Stimulated activated naive CD8-positive, alpha-beta T cell treated with anti-CD3 and anti-CD28 coated beads, Interleukin-15, amount 100 ng/mL, for 72 hours (primary cell): Measurements from ENCODE around the gene RPL14.

Source experiments
- ATAC-seq: fragments of 150-1000 bp; cut with Tn5 transposase; 2 replicates; pipeline ENCODE4 v1.10.0; 2021; ENCODE audit warnings: mild to moderate bottlenecking, moderate library complexity
- DNase-seq, 2 donors: peaks; one replicate each; pipeline ENCODE4 v3.0.0; 2021 to 2022
- H3K27ac Mint-ChIP-seq, 2 donors: one replicate each; pipeline ENCODE4 v1.8.0; 2022; ENCODE audit warnings: mild to moderate bottlenecking in 2 of 2, mixed read lengths in 2 of 2, moderate library complexity in 2 of 2
- H3K27me3 Mint-ChIP-seq: one replicate; pipeline ENCODE4 v1.8.0; 2022; ENCODE audit warnings: mixed read lengths
- H3K4me1 Mint-ChIP-seq: one replicate; pipeline ENCODE4 v1.8.0; 2022; ENCODE audit warnings: mild to moderate bottlenecking, mixed read lengths
- H3K4me3 Mint-ChIP-seq, 2 donors: one replicate each; pipeline ENCODE4 v1.8.0; 2022; ENCODE audit warnings: mild to moderate bottlenecking in 2 of 2, mixed read lengths in 2 of 2, moderate library complexity in 1 of 2
- H3K9me3 Mint-ChIP-seq, 2 donors: one replicate each; pipeline ENCODE4 v1.8.0; 2022; ENCODE audit warnings: mixed read lengths in 2 of 2

Gene RPL14

GRCh38 chr3:40487172-40487571 is 30.0 kb downstream of the RPL14 start:
- Mint-ChIP-seq H3K9me3 (peaks cover 28 to 37% of the 10 kb centered on the region in 2 donors), H3K4me1 (peaks cover 11% of the 10 kb centered on the region), H3K4me3 (no peak overlapping the region), H3K27ac (no peak overlapping the region), H3K27me3 (no peaks in the 10 kb centered on the region)
- ATAC-seq (no peak), DNase-seq (no peak)

- H3K4me1 Mint-ChIP-seq = no peaks in the 10 kb centered on the region
Measured at GRCh38 chr3:40490916-40491315, 33.8 kb downstream of the RPL14 start.

DNA sequence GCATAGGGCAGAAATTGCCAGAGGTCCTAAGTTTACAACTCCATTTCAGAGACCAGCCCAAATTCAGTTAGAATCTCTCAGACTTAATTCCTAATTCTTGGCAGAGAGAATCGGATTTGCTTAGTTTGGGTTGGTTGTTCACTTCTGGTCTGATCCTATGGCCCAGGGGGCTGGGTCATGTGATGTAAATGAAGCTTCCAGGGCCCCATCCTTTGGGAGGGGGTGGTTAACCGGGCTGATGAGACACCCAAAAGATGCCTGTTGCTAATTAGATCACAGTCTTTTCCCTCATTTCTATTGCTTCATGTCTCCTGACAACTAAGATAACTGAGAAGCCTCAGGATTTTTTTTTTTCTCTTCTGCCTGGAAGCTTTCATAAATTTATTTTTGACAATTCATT is 37.6 kb downstream of the RPL14 start:
- Mint-ChIP-seq H3K27me3 (no peaks in the 10 kb centered on the region), H3K4me3 (no peak overlapping the region), H3K27ac (no peak overlapping the region), H3K9me3 (peaks cover 7% of the 10 kb centered on the region in 2 donors), H3K4me1 (no peaks in the 10 kb centered on the region)
- no peak for ATAC-seq
- DNase-seq = no peak

More at GRCh38 chr3:40490916-40491315, 33.8 kb downstream of the RPL14 start:
- H3K4me3 Mint-ChIP-seq = no peak overlapping the region
- H3K9me3 Mint-ChIP-seq = peaks cover 28 to 35% of the 10 kb centered on the region in 2 donors
- DNase-seq = no peak
- H3K27me3 Mint-ChIP-seq = no peaks in the 10 kb centered on the region
- no peak for ATAC-seq
- H3K27ac Mint-ChIP-seq = no peak overlapping the region

- Mint-ChIP-seq H3K4me1 (no peaks in the 10 kb centered on the region), H3K27ac (no peak overlapping the region), H3K4me3 (no peak overlapping the region), H3K27me3 (no peaks in the 10 kb centered on the region), H3K9me3 (no peaks in the 10 kb centered on the region)
- no peak for ATAC-seq
- DNase-seq = no peak
Measured at GRCh38 chr3:40497288-40497687, 40.1 kb downstream of the RPL14 start.

DNA sequence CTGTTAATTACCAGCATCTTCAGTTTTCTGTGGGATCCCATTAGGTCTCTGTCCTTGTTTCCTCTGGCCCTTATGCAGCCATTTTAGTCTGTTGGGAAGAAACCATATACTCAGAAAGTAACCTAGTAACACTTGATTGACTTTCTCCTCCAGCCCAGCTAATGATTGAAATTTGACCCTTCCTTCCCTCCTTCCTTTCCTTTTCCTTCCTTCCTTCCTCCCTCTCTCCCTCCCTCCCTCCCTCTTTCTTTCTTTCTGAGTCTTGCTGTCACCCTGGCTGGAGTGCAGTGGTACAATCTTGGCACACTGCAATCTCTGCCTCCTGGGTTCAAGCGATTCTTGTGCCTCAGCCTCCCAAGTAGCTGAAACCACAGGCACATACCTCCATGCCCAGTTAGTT is 42.8 kb downstream of the RPL14 start:
- no peak overlapping the region for H3K4me3 Mint-ChIP-seq
- no peaks in the 10 kb centered on the region for H3K4me1 Mint-ChIP-seq
- DNase-seq = no peak
- H3K27ac Mint-ChIP-seq = no peak overlapping the region
- H3K9me3 Mint-ChIP-seq = no peaks in the 10 kb centered on the region
- no peaks in the 10 kb centered on the region for H3K27me3 Mint-ChIP-seq
- ATAC-seq = no peak

DNA sequence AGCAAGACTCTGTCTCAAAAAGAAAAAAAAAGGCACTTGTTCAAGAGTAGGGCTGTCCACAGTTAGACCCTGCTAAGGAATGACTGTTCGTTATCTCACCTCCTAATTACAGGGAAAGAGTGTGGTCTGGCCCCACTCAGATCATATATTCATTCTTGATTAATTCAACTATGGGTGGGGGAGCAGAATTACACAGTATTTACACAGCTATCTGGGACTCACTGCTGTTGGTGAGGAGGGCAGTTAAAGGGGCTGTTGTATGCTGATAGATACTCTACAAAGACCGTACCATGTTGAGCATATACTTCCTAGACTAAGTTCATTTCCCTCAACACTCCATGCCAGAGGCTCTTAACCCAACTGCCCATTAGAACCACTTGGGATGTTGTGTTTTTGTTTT is 44.9 kb downstream of the RPL14 start:
- Mint-ChIP-seq H3K4me3 (no peak overlapping the region), H3K4me1 (peaks cover 11% of the 10 kb centered on the region)

DNA sequence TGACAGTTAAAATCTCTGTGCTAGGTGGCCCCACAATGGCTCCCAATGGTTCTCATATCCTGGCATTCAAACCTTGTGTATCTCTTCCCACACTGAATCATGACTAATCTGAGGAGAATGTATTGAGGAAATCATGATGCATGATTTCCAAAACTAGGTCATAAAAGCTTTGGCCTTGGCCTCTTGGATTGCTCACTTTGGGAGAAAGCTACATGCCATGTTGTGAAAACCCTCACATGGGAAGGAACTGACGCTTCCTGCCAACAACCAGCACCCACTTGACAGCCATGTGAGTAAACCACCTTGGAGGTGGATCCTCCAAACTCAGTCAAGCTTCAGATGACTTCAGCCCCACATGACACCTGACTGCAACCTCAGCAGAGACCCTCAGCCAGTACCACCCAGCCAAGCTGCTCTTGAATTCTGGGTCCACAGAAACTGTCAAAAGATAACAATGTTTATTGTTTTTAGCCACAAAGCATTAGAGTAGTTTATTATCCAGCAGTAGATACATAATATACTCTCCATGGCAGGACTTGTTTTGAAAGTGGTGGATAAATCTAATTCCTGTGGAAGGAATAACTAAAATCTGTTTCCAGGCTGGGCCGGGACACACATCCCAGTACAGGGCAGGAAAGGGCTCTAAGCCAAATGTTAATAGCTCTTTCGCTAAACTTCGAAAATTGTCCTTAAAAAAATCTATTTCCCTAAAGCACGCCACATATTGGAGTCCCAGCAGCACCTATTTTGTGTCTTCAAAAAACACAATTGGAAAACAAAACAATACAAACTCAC is 47.7 kb downstream of the RPL14 start:
- DNase-seq (no peak), ATAC-seq (no peak)
- Mint-ChIP-seq H3K4me3 (peak overlapping the region in 1 of 2 donors; percentile 88), H3K4me1 (peaks cover 14% of the 10 kb centered on the region), H3K9me3 (no peaks in the 10 kb centered on the region), H3K27me3 (no peaks in the 10 kb centered on the region), H3K27ac (no peak overlapping the region)

More for the DNA sequence above, 44.9 kb downstream of the RPL14 start:
- Mint-ChIP-seq H3K27ac (no peak overlapping the region), H3K27me3 (no peaks in the 10 kb centered on the region), H3K9me3 (no peaks in the 10 kb centered on the region)
- ATAC-seq (no peak), DNase-seq (no peak)

DNA sequence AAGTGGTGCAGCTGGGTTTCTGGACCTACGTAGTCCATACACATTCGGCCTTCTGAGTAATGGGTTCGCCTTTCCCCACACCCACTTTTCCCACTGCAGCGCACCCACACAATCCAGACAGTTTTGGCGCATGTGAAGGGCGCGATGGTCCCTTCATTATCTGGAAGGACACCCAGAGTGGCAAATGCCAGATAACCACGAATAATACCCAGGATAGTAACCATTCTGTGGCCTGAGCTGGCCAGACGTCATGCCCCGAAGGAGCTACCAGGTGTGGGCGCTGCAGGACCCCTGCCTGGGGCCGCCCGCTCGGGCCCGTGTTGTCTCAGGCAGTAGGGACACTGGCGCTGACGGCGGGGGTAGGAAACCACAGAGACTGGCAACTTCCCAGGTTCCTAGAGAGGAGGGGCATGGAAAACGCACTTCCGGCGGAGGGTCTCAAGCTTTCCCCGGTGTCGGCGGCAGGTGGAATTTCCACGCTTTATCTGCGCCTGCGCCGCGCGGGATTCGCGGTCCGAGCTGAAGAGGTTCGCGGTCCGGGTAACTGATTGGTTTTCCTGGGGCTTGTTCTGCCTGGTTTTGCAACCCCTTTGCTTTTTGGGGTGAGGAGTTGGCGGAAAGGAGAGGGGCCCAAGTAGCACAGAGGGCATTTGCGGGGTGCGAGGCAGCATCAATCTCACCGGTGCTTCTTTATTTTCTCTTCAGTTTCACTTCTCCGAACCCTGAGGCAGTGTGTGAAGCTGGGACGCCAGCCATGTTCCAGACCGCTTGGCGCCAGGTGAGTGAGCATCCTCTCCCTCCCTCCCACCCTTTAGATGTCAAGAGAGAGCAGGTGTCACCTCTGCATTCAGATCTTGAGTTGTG is 48.7 kb downstream of the RPL14 start, which contains the start of gene ZNF620:
Gene ZNF620 (plus strand): TSS at position 441 of the 864 bp plus-strand sequence. CDS start 314 bp downstream, at position 755.
- peaks cover 14% of the 10 kb centered on the region for H3K4me1 Mint-ChIP-seq
- no peaks in the 10 kb centered on the region for H3K27me3 Mint-ChIP-seq
- peak within 1 kb of the TSS; percentile 88 to 90 for H3K4me3 Mint-ChIP-seq
- DNase-seq (peak; percentile 40 to 56), ATAC-seq (peak; percentile 87)
- H3K27ac Mint-ChIP-seq = peak within 1 kb of the TSS; percentile 91
- no peaks in the 10 kb centered on the region for H3K9me3 Mint-ChIP-seq

GRCh38 chr3:40511031-40511718 is 54.0 kb downstream of the RPL14 start:
- Mint-ChIP-seq H3K4me1 (peaks cover 8% of the 10 kb centered on the region), H3K9me3 (no peaks in the 10 kb centered on the region), H3K27me3 (no peaks in the 10 kb centered on the region), H3K27ac (no peak overlapping the region), H3K4me3 (no peak overlapping the region)
- DNase-seq = no peak
- no peak for ATAC-seq

GRCh38 chr3:40516201-40516600 is 59.1 kb downstream of the RPL14 start:
- no peaks in the 10 kb centered on the region for H3K4me1 Mint-ChIP-seq
- no peaks in the 10 kb centered on the region for H3K27me3 Mint-ChIP-seq
- no peak overlapping the region for H3K27ac Mint-ChIP-seq
- no peak overlapping the region for H3K4me3 Mint-ChIP-seq
- ATAC-seq (no peak), DNase-seq (no peak)
- no peaks in the 10 kb centered on the region for H3K9me3 Mint-ChIP-seq

DNA sequence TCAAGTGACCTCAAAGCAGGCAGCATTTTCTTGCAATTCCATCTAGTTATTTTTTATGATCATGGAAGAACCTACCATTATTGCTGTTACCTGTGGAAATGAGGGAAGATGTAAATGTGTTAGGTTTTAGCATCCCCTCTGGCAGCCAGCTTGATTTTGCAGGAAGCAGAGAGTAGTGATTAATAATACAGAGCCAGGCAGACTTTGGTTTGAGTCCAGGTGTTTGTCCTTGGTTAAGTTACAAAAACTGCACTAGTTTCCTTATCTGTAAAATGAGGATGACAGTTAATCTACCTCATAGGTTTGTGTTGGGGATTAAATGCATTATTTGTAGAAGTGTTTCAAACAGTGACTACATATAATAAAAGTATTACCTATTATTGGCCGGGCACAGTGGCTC is 60.9 kb downstream of the RPL14 start:
- no peaks in the 10 kb centered on the region for H3K9me3 Mint-ChIP-seq
- DNase-seq (no peak), ATAC-seq (no peak)
- no peaks in the 10 kb centered on the region for H3K4me1 Mint-ChIP-seq
- no peaks in the 10 kb centered on the region for H3K27me3 Mint-ChIP-seq
- H3K27ac Mint-ChIP-seq = no peak overlapping the region
- H3K4me3 Mint-ChIP-seq = no peak overlapping the region
